GM21619 (cell line): ENCODE results near the gene NLRP6.
A peak's percentile ranks its signal among the peaks of the same experiment; 100 is the strongest.
"Not testable (repeated sequence)": the region's sequence is repeated elsewhere in the genome, so short reads cannot be mapped to it uniquely, and the experiment has no call there.

Experiments used
- ATAC-seq: cut with Tn5 transposase; IDR thresholded peaks from one replicate; pipeline ENCODE4 v1.9.1; 2021; ENCODE audit not compliant: unreplicated experiment

The NLRP6 gene

GRCh38 chr11:281486-282161 lies 3.4 kb downstream of the NLRP6 start:
- no peak for ATAC-seq

DNA sequence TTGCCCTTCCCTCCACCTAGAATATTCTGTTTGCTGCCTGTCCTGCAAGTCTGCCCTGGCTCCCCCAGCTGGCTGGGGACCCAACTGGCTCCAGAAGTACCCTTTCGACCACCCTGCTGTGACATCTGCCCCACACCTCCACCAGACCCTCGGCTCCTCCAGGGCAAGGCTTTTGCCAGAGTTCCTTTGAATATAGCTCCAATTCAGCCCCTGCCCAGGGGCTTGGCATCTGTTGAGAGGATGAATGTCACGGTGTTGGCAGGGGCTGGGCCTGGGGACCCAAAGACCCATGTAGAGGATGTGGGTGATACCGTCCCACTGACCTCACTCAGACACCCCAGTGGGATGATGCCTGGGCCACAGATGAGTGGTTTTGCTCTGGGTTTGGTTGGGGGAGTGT lies 4.0 kb downstream of the NLRP6 start:
- ATAC-seq = no peak

DNA sequence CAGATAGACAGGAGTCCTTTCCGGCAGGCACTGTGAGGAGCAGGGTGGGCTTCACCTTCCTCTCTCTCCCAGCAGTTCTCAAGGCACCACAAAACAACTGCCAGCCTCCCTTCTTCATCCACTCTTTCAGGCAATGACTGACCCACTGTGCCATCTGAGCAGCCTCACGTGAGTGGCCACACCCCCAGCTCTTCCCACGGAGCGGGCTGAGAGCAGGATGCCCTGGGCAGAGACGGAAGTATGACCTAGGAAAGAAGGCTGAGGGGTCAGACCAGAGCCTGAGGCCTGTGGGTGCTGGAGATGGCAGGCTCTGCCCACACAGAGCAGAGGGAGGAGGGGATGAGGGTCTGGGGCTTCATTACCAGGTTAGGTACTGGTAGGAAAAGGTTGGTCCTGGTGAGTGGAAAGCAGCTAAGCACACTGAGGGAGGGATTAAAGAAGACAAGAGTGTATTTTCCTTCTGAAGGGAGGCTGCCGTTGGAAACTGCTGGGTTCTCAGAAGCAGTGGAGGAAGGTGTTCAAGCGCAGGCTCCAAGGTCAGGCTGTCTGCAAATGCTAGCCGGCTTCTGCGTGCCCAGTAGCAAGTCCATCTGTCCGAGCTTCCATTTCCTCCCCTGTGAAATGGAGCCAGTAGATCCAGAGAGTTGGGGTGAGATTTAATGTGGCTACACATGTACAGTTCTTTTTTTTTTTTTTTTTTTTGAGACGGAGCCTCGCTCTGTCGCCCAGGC lies 4.6 kb downstream of the NLRP6 start:
- no peak for ATAC-seq

GRCh38 chr11:283405-284104 lies 5.3 kb downstream of the NLRP6 start:
- no peak for ATAC-seq

- ATAC-seq = no peak
Observed at GRCh38 chr11:284105-285020, 6.2 kb downstream of the NLRP6 start.

- ATAC-seq = no peak
Observed at GRCh38 chr11:285021-285893, 7.0 kb downstream of the NLRP6 start.

GRCh38 chr11:285894-286220 lies 7.7 kb downstream of the NLRP6 start:
- no peak for ATAC-seq

DNA sequence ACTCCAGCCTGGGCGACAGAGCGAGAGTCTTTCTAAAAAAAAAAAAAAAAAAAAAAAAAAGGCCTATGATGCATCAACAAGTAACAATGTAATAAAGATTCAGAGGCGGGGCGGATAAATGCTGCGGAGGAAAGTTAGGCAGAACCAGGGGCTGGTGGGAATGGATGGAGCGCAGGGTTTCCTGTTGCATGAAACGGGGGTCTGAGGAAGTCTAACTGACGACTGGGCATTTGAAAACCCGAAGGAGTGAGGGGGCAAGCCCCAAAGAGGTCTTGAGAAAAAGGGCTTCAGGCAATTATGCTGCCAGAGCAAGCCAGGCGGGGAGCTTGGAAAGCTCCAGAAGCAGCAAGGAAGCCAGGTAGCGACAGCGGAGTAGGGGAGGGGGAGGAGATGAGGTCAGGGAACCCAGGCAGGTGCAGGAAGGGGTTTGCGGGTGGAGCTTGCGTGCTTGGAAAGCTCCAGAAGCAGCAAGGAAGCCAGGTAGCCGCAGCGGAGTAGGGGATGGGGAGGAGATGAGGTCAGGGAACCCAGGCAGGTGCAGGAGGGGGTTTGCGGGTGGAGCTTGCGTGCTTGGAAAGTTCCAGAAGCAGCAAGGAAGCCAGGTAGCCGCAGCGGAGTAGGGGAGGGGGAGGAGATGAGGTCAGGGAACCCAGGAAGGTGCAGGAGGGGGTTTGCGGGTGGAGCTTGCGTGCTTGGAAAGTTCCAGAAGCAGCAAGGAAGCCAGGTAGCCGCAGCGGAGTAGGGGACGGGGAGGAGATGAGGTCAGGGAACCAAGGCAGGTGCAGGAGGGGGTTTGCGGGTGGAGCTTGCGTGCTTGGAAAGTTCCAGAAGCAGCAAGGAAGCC lies 9.0 kb downstream of the NLRP6 start:
- not testable (repeated sequence) for ATAC-seq

DNA sequence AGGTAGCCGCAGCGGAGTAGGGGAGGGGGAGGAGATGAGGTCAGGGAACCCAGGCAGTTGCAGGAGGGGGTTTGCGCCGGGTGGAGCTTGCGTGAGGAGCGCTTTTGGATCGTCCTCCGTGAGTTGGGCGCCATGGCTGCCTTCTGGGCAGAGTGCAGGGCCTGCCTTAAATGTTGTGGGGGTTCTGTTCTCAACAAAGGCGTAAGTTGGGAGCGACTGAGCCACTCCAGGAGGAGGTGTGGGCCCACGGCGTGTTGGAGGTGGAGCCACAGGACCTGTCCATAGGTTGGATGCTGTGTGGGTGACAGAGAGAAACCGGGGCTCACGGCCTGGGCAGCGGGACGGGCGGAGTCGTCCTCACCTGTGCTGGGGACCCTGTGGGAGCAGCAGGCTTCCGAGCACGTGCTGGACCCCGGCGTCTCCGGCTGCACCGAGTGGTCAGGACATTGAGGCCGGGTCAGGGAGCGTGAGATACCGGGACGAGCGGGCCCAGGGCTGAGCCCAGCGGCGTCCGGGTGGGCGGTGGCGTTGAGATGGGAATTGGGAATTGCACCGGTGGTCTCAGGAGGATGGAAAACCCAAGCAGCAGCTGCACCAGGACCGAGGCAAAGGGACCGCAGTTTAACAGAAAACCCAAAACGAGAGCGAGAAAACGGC lies 9.7 kb downstream of the NLRP6 start:
- ATAC-seq = peak; percentile 15

DNA sequence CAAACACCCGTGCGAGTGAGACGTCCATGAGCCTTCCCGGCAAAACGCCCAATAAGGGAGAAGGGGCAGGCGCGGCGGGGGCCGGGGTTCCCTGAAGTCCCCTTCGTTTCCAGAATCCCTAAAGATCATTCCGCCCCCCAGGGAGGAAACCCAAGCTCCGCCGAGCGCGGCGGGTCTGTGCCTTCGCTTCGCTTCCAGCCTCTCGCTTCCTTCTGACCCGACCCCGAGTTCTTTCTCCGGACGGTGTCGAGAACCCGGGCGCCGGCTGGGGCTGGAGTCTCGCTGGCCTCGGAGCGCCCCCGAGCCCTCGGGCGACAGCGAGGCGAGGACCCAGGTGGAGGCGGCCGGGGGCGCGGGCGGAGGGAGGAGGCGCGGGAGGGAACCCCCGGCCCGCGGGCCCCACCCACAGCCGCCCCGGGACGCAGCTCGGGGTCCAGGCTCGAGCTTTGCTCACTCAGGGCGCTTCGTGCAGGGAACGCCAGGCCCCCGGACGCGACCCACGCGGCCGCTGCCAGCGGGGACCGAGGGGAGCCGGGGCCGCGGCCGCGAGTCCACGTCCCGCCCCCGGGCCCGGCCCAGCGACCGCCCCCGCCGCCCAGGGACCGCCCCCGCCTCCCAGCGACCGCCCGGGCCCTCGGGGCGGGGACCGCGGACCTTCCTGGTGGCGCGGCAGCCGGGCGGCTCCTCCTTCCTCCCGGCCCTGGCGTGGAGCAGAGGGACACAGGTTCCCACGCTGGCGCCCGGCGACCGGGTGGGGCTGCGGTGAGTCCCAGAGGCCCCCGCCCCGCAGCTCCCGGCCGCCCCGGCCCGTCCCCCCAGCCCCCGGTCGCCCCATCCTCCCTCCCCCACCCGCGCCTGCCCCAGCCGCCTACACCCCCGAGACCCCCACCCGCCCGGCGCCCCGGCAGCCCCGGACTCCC lies 10.5 kb downstream of the NLRP6 start, which contains the start of gene PGGHG:
Gene PGGHG, plus strand, starts transcription at position 649 of the 920 bp plus-strand sequence. CDS start 691 bp downstream, outside the sequence.
- peak; percentile 55 for ATAC-seq

GRCh38 chr11:289398-289711 lies 11.1 kb downstream of the NLRP6 start:
- ATAC-seq = no peak

DNA sequence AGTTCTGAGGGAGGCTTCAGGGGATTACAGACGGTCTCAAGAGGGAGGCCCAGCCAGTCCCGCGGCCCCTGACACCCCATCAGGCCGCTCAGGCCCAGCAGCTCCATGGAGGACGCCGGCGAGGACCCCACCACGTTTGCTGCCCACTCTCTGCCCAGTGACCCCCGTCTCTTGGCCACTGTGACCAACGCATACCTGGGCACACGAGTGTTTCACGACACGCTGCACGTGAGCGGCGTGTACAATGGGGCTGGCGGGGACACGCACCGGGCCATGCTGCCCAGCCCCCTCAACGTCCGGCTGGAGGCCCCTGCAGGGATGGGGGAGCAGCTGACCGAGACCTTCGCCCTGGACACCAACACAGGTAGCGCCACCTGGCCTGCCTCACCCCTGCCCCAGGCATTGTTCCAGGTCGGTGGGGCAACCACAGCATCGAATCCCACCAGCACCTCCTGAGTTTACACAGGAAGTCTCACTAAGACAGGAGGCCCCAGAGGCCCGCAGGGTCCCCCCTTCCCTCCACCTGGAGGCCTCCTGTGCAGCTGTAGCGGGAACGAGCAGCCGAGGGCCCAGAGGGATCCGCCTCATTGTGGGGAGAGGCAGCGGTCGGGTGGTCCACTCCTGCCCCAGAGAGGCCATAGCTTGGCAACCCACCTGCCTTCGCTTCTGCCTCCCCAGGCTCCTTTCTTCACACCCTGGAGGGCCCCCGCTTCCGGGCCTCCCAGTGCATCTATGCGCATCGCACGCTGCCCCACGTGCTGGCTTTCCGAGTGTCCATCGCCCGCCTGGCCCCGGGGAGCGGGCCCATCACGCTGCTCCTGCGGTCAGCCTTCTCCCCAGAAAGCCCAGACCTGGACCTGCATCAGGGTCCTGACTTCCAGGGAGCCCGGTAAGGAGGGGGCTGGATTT lies 11.8 kb downstream of the NLRP6 start:
- no peak for ATAC-seq

DNA sequence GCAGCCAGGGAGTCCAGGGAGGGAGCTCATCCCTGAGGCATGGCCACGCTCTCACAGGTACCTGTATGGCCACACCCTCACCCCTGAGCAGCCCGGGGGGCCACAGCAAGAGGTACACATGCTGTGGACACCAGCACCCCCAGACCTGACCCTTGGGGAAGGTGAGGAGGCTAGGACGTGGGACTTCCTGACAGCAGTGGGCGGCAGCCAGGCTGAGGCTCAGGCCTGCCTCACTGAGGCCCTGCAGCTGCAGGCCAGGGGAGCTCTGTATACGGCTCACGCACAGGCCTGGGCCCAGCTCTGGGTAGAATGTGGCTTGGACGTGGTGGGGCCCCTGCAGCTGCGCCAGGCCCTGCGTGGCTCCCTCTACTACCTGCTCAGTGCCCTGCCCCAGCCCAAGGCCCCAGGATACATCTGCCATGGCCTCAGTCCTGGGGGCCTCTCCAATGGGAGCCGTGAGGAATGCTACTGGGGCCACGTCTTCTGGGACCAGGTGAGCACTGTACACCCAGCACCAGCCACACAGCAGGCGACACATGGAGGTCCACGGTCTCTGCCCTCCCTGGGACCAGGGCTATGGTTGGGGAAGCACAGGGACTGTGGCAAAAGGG lies 12.5 kb downstream of the NLRP6 start:
- ATAC-seq = no peak

- ATAC-seq = no peak
Observed at GRCh38 chr11:291281-292210, 13.3 kb downstream of the NLRP6 start.
